K562 (cell line): Measurements from ENCODE around the gene TSKS. TPM values are rescaled to one million over a fixed set of nuclear protein-coding genes. Genes with fewer than 3 reads are reported as not detected.

Experiments used
- BCOR ChIP-seq: fragments of 450-650 bp; IDR thresholded peaks from 2 replicates; pipeline ENCODE4 v1.6.1; 2016
- CBX5 ChIP-seq: IDR thresholded peaks from 2 replicates; pipeline ENCODE4 v1.6.1; 2014; ENCODE audit warnings: low read depth, borderline replicate concordance
- EHMT2 ChIP-seq: fragments of 450-650 bp; IDR thresholded peaks from 2 replicates; pipeline ENCODE4 v1.6.1; 2018; ENCODE audit warnings: antibody characterized with exemption
- ETV5 ChIP-seq: sonication (generic); formaldehyde crosslinking; IDR thresholded peaks from 2 replicates; pipeline ENCODE4 v1.4.0; 2020; ENCODE audit warnings: low read depth, mild to moderate bottlenecking, missing genetic modification reagents
- GABPB2 ChIP-seq: fragments of 250-450 bp; sonication (Bioruptor Pico); conservative IDR thresholded peaks from 2 replicates; pipeline ENCODE4 v1.5.1; 2021; ENCODE audit warnings: mild to moderate bottlenecking
- GTF2A2 ChIP-seq: IDR thresholded peaks from 2 replicates; pipeline ENCODE4 v1.6.1; 2016; ENCODE audit warnings: mild to moderate bottlenecking, missing genetic modification characterization, missing compliant biosample characterization
- GTF2E2 ChIP-seq: fragments of 200-800 bp; sonication (Bioruptor generic); IDR thresholded peaks from 2 replicates; pipeline ENCODE4 v1.6.1; 2016; ENCODE audit warnings: missing genetic modification characterization, missing compliant biosample characterization
- HDAC8 ChIP-seq: fragments of 450-650 bp; IDR thresholded peaks from 2 replicates; pipeline ENCODE4 v1.6.1; 2016; ENCODE audit warnings: mild to moderate bottlenecking, missing genetic modification characterization, moderate library complexity, missing compliant biosample characterization
- HDGF ChIP-seq: fragments of 450-650 bp; IDR thresholded peaks from 2 replicates; pipeline ENCODE4 v1.6.1; 2016
- KDM2B ChIP-seq: fragments of 250-450 bp; sonication (Bioruptor Pico); IDR thresholded peaks from 2 replicates; pipeline ENCODE4 v1.8.0; 2021; ENCODE audit warnings: mild to moderate bottlenecking, moderate library complexity
- L3MBTL2 ChIP-seq: fragments of 450-650 bp; IDR thresholded peaks from 2 replicates; pipeline ENCODE4 v1.6.1; 2016; ENCODE audit warnings: mild to moderate bottlenecking, moderate library complexity
- MCM5 ChIP-seq: fragments of 450-650 bp; IDR thresholded peaks from 2 replicates; pipeline ENCODE4 v1.6.1; 2016; ENCODE audit warnings: low read depth
- NUFIP1 ChIP-seq: fragments of 450-650 bp; IDR thresholded peaks from 2 replicates; pipeline ENCODE4 v1.6.1; 2018; ENCODE audit not compliant: partially characterized antibody
- PHB2 ChIP-seq: fragments of 450-650 bp; IDR thresholded peaks from 2 replicates; pipeline ENCODE4 v1.6.1; 2017; ENCODE audit warnings: low read depth
- RB1 ChIP-seq: fragments of 450-650 bp; IDR thresholded peaks from 2 replicates; pipeline ENCODE4 v1.6.1; 2017; ENCODE audit warnings: low read depth, mild to moderate bottlenecking
- SAP30 ChIP-seq: fragments of 200-600 bp; sonication (generic); IDR thresholded peaks from 2 replicates; pipeline ENCODE4 v1.6.1; 2012; ENCODE audit warnings: borderline replicate concordance, low read depth, mild to moderate bottlenecking, moderate library complexity, low read length, control low read depth, inconsistent platforms; ENCODE audit not compliant: insufficient read depth, poor library complexity, severe bottlenecking
- SMAD4 ChIP-seq: fragments of 250-450 bp; sonication (Bioruptor Pico); conservative IDR thresholded peaks from 2 replicates; pipeline ENCODE4 v1.8.0; 2021; ENCODE audit warnings: inconsistent platforms, mild to moderate bottlenecking, moderate library complexity
- TEAD4 ChIP-seq, 2 experiments: sonication (generic) in 1 of 2; formaldehyde crosslinking in 1 of 2; IDR thresholded peaks; 2 replicates each; pipeline versions ENCODE4 v1.6.1 to v1.8.0; 2012 to 2022; ENCODE audit warnings: borderline replicate concordance in 1 of 2, inconsistent platforms in 1 of 2, low read length in 1 of 2, mild to moderate bottlenecking in 1 of 2, missing genetic modification reagents in 1 of 2
- TFAP4 ChIP-seq: sonication (generic); formaldehyde crosslinking; IDR thresholded peaks from 2 replicates; pipeline ENCODE4 v1.8.0; 2022; ENCODE audit warnings: missing genetic modification reagents, mild to moderate bottlenecking, moderate library complexity, borderline replicate concordance
- THAP7 ChIP-seq: fragments of 250-450 bp; sonication (Bioruptor Pico); IDR thresholded peaks from 2 replicates; pipeline ENCODE4 v1.5.0; 2021
- USF1 ChIP-seq: sonication (generic); formaldehyde crosslinking; IDR thresholded peaks from 2 replicates; pipeline ENCODE4 v1.9.0; 2022; ENCODE audit warnings: mild to moderate bottlenecking, missing genetic modification reagents
- ZBTB33 ChIP-seq: sonication (generic); formaldehyde crosslinking; IDR thresholded peaks from 2 replicates; pipeline ENCODE4 v1.8.1; 2023; ENCODE audit warnings: mild to moderate bottlenecking, missing genetic modification reagents
- ZBTB5 ChIP-seq: fragments of 450-650 bp; IDR thresholded peaks from 2 replicates; pipeline ENCODE4 v1.6.1; 2017; ENCODE audit warnings: antibody characterized with exemption
- ZNF431 ChIP-seq: sonication (generic); formaldehyde crosslinking; IDR thresholded peaks from 2 replicates; pipeline ENCODE4 v1.8.0; 2022; ENCODE audit warnings: mild to moderate bottlenecking, missing genetic modification reagents
- ZNF76 ChIP-seq: fragments of 250-450 bp; sonication (Bioruptor Pico); IDR thresholded peaks from 2 replicates; pipeline ENCODE4 v1.4.0; 2020; ENCODE audit warnings: mild to moderate bottlenecking, moderate library complexity, borderline replicate concordance
- polyA plus RNA-seq, 8 experiments: library from polyadenylated mRNA; depleted of rRNA in 4 of 8; stranded (reverse) in 5 of 8; unstranded in 3 of 8; fragments of >200 nt; fragmentation: Nextera tagmentation in 2 of 8; fragmentation: Illumina TruSeq in 1 of 8; extraction: Ambion mirVana in 2 of 8; extraction: Trizol in 1 of 8; gene quantifications; 2 replicates each; pipeline versions ENCODE4 v1.2.1 to v1.2.3, GENCODE V29; 2011 to 2014; ENCODE audit warnings: inconsistent platforms in 1 of 8, missing spikeins in 1 of 8
- total RNA-seq, 7 experiments: library from RNA; depleted of rRNA in 6 of 7; stranded (reverse); fragments of >200 nt in 6 of 7; fragmentation: Illumina TruSeq in 2 of 7; extraction: Trizol in 2 of 7; gene quantifications; 2 replicates each; pipeline versions ENCODE4 v1.2.1 to v1.2.3, GENCODE V29; 2011 to 2021; ENCODE audit warnings: low replicate concordance in 1 of 7

The TSKS gene
- total and polyA plus RNA-seq, 9 of the 15 experiments (the other 6 are each of a cell fraction or from before 2014, with no cell fraction given), result 0.14 to 4.5 (median 0.80) TPM

GRCh38 chr19:49716154-49716553, 47.0 kb downstream of the TSKS start (continued):
- no peak for TF ChIP-seq SAP30
- TF ChIP-seq ZNF431 (CRISPR knock-in tag), result no peak
- TF ChIP-seq ZBTB5, result no peak
- no peak for TF ChIP-seq NUFIP1
- no peak for TF ChIP-seq GTF2E2
- 0 out of 2 replicates have a peak, but pooled peaks have one; percentile 47 for TF ChIP-seq HDGF
- 0 out of 2 replicates have a peak, but pooled peaks have one; percentile 56 for TF ChIP-seq HDAC8 (tag)
- TF ChIP-seq L3MBTL2, result 0 out of 2 replicates have a peak, but pooled peaks have one; percentile 39
- no peak for TF ChIP-seq ZNF76 (CRISPR knock-in tag)
- no peak for TF ChIP-seq MCM5
- no peak for TF ChIP-seq KDM2B (CRISPR knock-in tag)
- TF ChIP-seq GABPB2 (CRISPR knock-in tag), result no peak
- no peak for TF ChIP-seq RB1
- peak; percentile 75; the same call in 1 of the 2 replicates for TF ChIP-seq EHMT2
- TF ChIP-seq PHB2, result no peak
- TF ChIP-seq GTF2A2 (tag), result no peak
- no peak for TF ChIP-seq ETV5 (CRISPR knock-in tag)
- no peak for TF ChIP-seq TEAD4 (IDR thresholded peaks at IDR 0.05; ENCODE audit: low read length)
- no peak for TF ChIP-seq TEAD4 (CRISPR knock-in tag; IDR thresholded peaks at IDR 0.05; ENCODE audit: borderline replicate concordance)
- TF ChIP-seq USF1 (CRISPR knock-in tag), result 0 out of 2 replicates have a peak, but pooled peaks have one; percentile 35
- TF ChIP-seq ZBTB33 (CRISPR knock-in tag), result no peak
- TF ChIP-seq TFAP4, result no peak
- TF ChIP-seq THAP7, result no peak
- TF ChIP-seq CBX5, result no peak
- no peak for TF ChIP-seq SMAD4 (CRISPR knock-in tag)
- TF ChIP-seq BCOR, result no peak
